NCI-H524 treated with DMSO at 0.1 percent for 48 hours (cell line): ENCODE data around the gene CKB.

Source experiments
- DNase-seq: peaks from one replicate; lab custom pipeline; 2025; lab: John Stamatoyannopoulos, UW

CKB gene

GRCh38 chr14:103549361-103550311, 27.0 kb upstream of the CKB start:
- DNase-seq = no peak

- DNase-seq = no peak
These were observed 26.1 kb upstream of the CKB start for GRCh38 chr14:103548463-103549351.

GRCh38 chr14:103547941-103548462, 25.4 kb upstream of the CKB start:
- no peak for DNase-seq

GRCh38 chr14:103547455-103547940, 24.9 kb upstream of the CKB start:
- DNase-seq = no peak

- DNase-seq = no peak
These were observed 24.2 kb upstream of the CKB start for GRCh38 chr14:103546652-103547454.

GRCh38 chr14:103545915-103546651, 23.5 kb upstream of the CKB start:
- no peak for DNase-seq

- DNase-seq = no peak
These were observed 22.7 kb upstream of the CKB start for GRCh38 chr14:103545219-103545914.

- no peak for DNase-seq
These were observed 22.0 kb upstream of the CKB start for GRCh38 chr14:103544388-103545218.

- no peak for DNase-seq
These were observed 21.2 kb upstream of the CKB start for GRCh38 chr14:103543721-103544387.

- no peak for DNase-seq
These were observed 20.5 kb upstream of the CKB start for GRCh38 chr14:103543140-103543539.

- peak; percentile 64 for DNase-seq
These were observed 20.0 kb upstream of the CKB start for GRCh38 chr14:103542605-103543088.

GRCh38 chr14:103541709-103542604, 19.3 kb upstream of the CKB start:
- no peak for DNase-seq

GRCh38 chr14:103540821-103541708, 18.4 kb upstream of the CKB start:
- DNase-seq = no peak

GRCh38 chr14:103539056-103539825, 16.6 kb upstream of the CKB start:
- no peak for DNase-seq

GRCh38 chr14:103538291-103539055, 15.8 kb upstream of the CKB start:
- DNase-seq = no peak
